Measurements from ENCODE around the gene CFAP46.

DNA sequence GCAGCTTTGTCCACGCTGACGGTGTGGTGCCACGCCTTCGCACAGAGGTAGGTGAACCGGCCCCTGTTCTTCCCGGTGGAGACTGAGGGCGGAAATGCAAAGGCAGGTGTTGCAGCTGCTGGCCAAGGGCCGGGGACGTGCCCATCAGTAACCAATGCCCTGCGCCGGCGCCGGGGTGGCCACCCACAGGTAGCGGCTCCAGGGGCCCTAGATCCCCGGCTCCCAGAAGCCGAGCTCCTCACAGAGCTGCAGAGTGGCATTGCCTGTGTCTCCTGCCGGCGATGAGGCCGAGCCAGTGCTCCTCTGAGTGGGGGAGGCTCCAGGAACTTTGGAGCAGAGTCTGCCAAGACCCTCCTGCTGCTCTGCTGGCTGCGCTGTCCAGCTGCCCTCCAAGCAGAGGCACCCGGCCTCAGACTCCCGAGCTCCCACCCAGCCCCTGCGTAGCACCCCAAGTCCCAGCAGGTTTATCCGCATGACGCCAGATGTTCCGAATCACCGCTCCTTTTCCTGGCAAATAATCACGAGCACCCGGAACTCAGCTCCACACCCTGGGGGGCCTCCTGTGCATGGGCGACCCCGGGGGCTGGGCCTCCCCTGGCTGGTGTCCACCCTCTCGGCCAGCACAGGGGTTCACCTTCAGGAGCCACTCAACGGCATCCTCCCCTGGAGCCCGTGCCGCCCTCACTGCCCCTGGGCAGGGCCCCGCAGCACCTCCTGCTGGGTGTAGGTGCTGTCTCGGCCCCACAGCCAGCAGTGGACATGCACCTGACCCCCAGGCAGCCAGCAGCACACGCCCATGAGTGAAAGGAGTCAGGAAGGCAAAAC is 22.1 kb downstream of the CFAP46 start:
- TF ChIP-seq, protein P1, sequence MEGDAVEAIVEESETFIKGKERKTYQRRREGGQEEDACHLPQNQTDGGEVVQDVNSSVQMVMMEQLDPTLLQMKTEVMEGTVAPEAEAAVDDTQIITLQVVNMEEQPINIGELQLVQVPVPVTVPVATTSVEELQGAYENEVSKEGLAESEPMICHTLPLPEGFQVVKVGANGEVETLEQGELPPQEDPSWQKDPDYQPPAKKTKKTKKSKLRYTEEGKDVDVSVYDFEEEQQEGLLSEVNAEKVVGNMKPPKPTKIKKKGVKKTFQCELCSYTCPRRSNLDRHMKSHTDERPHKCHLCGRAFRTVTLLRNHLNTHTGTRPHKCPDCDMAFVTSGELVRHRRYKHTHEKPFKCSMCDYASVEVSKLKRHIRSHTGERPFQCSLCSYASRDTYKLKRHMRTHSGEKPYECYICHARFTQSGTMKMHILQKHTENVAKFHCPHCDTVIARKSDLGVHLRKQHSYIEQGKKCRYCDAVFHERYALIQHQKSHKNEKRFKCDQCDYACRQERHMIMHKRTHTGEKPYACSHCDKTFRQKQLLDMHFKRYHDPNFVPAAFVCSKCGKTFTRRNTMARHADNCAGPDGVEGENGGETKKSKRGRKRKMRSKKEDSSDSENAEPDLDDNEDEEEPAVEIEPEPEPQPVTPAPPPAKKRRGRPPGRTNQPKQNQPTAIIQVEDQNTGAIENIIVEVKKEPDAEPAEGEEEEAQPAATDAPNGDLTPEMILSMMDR (IDR thresholded peaks at IDR 0.05): no peak
- TF ChIP-seq POLR2A (IDR thresholded peaks at IDR 0.05): no peak

All from esophagus squamous epithelium (tissue), 4 donors.